ENCODE results near the gene TBC1D5.

TBC1D5 gene

GRCh38 chr3:17555525-17555924, 186.9 kb downstream of the TBC1D5 start:
- TF ChIP-seq, protein P1, sequence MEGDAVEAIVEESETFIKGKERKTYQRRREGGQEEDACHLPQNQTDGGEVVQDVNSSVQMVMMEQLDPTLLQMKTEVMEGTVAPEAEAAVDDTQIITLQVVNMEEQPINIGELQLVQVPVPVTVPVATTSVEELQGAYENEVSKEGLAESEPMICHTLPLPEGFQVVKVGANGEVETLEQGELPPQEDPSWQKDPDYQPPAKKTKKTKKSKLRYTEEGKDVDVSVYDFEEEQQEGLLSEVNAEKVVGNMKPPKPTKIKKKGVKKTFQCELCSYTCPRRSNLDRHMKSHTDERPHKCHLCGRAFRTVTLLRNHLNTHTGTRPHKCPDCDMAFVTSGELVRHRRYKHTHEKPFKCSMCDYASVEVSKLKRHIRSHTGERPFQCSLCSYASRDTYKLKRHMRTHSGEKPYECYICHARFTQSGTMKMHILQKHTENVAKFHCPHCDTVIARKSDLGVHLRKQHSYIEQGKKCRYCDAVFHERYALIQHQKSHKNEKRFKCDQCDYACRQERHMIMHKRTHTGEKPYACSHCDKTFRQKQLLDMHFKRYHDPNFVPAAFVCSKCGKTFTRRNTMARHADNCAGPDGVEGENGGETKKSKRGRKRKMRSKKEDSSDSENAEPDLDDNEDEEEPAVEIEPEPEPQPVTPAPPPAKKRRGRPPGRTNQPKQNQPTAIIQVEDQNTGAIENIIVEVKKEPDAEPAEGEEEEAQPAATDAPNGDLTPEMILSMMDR (IDR thresholded peaks at IDR 0.05; ENCODE audit: low read depth, low read length): no peak
- in situ Hi-C loops (cut with HindIII; ENCODE audit: low sequenced_read_pairs): no loop called here

GRCh38 chr3:17554078-17554477, 188.4 kb downstream of the TBC1D5 start:
- no peak overlapping the region for H3K4me3 ChIP-seq (ENCODE audit: low read depth, low read length)
- TF ChIP-seq, protein P1 (IDR thresholded peaks at IDR 0.05; ENCODE audit: low read depth, low read length): no peak
- no peak for DNase-seq (ENCODE audit: low read depth, low spot score)
- in situ Hi-C loops (cut with HindIII; ENCODE audit: low sequenced_read_pairs): no loop called here

More at GRCh38 chr3:17555525-17555924, 186.9 kb downstream of the TBC1D5 start:
- DNase-seq (ENCODE audit: low read depth, low spot score): no peak
- H3K4me3 ChIP-seq (ENCODE audit: low read depth, low read length): no peak overlapping the region

- in situ Hi-C loops (cut with HindIII; ENCODE audit: low sequenced_read_pairs): no loop called here
- TF ChIP-seq, protein P1 (IDR thresholded peaks at IDR 0.05; ENCODE audit: low read depth, low read length): no peak
- no peak overlapping the region for H3K4me3 ChIP-seq (ENCODE audit: low read depth, low read length)
- no peak for DNase-seq (ENCODE audit: low read depth, low spot score)
Observed at GRCh38 chr3:17553080-17553479, 189.4 kb downstream of the TBC1D5 start.

DNA sequence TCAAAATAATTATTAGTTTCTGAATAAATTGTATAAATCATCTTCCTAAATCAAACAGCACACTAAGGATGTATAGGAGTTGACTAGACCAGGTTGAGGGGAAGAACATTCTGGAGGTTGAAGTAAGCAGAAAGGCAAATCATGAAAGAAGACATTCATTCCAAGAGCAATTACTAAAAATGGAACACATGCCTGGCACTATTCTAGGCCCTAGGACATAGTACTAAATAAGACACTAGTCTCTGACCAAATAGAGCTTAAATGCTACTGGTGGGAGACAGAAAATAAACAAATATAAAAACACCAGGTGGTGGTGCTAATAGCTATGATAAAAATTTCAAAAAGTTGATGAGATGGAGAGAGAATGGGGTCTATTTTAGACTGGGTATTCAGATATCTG, 190.1 kb downstream of the TBC1D5 start:
- TF ChIP-seq, protein P1 (IDR thresholded peaks at IDR 0.05; ENCODE audit: low read depth, low read length): no peak
- H3K4me3 ChIP-seq (ENCODE audit: low read depth, low read length): no peak overlapping the region
- DNase-seq (ENCODE audit: low read depth, low spot score): no peak
- in situ Hi-C loops (cut with HindIII; ENCODE audit: low sequenced_read_pairs): no loop called here

- in situ Hi-C loops (cut with HindIII; ENCODE audit: low sequenced_read_pairs): no loop called here
- H3K4me3 ChIP-seq (ENCODE audit: low read depth, low read length): no peak overlapping the region
- no peak for DNase-seq (ENCODE audit: low read depth, low spot score)
- TF ChIP-seq, protein P1 (IDR thresholded peaks at IDR 0.05; ENCODE audit: low read depth, low read length): no peak
Observed at GRCh38 chr3:17551895-17552294, 190.5 kb downstream of the TBC1D5 start.

GRCh38 chr3:17551333-17551732, 191.1 kb downstream of the TBC1D5 start:
- TF ChIP-seq, protein P1 (IDR thresholded peaks at IDR 0.05; ENCODE audit: low read depth, low read length): no peak
- DNase-seq (ENCODE audit: low read depth, low spot score): no peak
- H3K4me3 ChIP-seq (ENCODE audit: low read depth, low read length): no peak overlapping the region
- in situ Hi-C loops (cut with HindIII; ENCODE audit: low sequenced_read_pairs): no loop called here

DNA sequence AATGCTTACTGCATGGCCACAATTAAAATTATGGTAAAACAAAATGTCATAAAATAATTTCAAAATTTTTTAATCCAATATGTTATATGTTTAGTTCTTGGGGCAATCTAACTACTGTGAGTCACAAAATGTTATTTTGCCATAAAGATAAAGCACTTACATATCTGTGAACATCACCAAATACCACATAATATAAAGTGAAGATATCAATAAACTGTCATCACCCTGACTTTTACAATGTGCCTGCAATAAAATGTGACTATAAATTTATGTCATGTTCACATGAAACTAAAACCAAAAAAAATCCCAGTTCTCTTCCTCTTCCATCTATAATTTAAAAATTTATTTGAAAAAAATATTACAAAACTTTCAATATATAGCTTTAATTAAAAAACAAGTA, 191.8 kb downstream of the TBC1D5 start:
- TF ChIP-seq, protein P1 (IDR thresholded peaks at IDR 0.05; ENCODE audit: low read depth, low read length): no peak
- in situ Hi-C loops (cut with HindIII; ENCODE audit: low sequenced_read_pairs): no loop called here
- DNase-seq (ENCODE audit: low read depth, low spot score): no peak
- no peak overlapping the region for H3K4me3 ChIP-seq (ENCODE audit: low read depth, low read length)
